GM19023 (cell line): Measurements from ENCODE around the gene SIX4.
A peak's percentile ranks its signal among the peaks of the same experiment; 100 is the strongest.

Source experiments
- ATAC-seq: cut with Tn5 transposase; IDR thresholded peaks from one replicate; pipeline ENCODE4 v1.9.1; 2021; ENCODE audit warnings: mild to moderate bottlenecking, moderate library complexity; ENCODE audit not compliant: unreplicated experiment

Gene SIX4

GRCh38 chr14:60722357-60723115, 1.6 kb downstream of the SIX4 start:
- ATAC-seq, result peak; percentile 38

- ATAC-seq, result no peak
Observed at GRCh38 chr14:60722107-60722356, 2.1 kb downstream of the SIX4 start.

GRCh38 chr14:60721326-60722106, 2.6 kb downstream of the SIX4 start:
- no peak for ATAC-seq

- no peak for ATAC-seq
Observed at GRCh38 chr14:60720962-60721325, 3.2 kb downstream of the SIX4 start.

- ATAC-seq, result no peak
Observed at GRCh38 chr14:60720391-60720790, 3.8 kb downstream of the SIX4 start.

GRCh38 chr14:60713513-60713912, 10.6 kb downstream of the SIX4 start:
- ATAC-seq, result no peak

GRCh38 chr14:60710494-60710893, 13.7 kb downstream of the SIX4 start:
- ATAC-seq, result no peak

GRCh38 chr14:60707858-60708257, 16.3 kb downstream of the SIX4 start:
- ATAC-seq, result no peak

- ATAC-seq, result no peak
Observed at GRCh38 chr14:60705100-60705499, 19.1 kb downstream of the SIX4 start.

GRCh38 chr14:60700598-60700997, 23.6 kb downstream of the SIX4 start:
- no peak for ATAC-seq

- no peak for ATAC-seq
Observed at GRCh38 chr14:60695327-60695726, 28.8 kb downstream of the SIX4 start.

GRCh38 chr14:60691383-60692113, 32.6 kb downstream of the SIX4 start:
- ATAC-seq, result no peak

- ATAC-seq, result no peak
Observed at GRCh38 chr14:60686865-60687264, 37.3 kb downstream of the SIX4 start.

GRCh38 chr14:60684203-60684602, 39.9 kb downstream of the SIX4 start:
- ATAC-seq, result no peak

- ATAC-seq, result no peak
Observed at GRCh38 chr14:60681271-60681670, 42.9 kb downstream of the SIX4 start.

GRCh38 chr14:60680511-60680910, 43.6 kb downstream of the SIX4 start:
- no peak for ATAC-seq

GRCh38 chr14:60679566-60680258, 44.4 kb downstream of the SIX4 start:
- ATAC-seq, result no peak

- no peak for ATAC-seq
Observed at GRCh38 chr14:60677701-60678100, 46.5 kb downstream of the SIX4 start.

- no peak for ATAC-seq
Observed at GRCh38 chr14:60670989-60671388, 53.2 kb downstream of the SIX4 start.

GRCh38 chr14:60668431-60669112, 55.6 kb downstream of the SIX4 start:
- no peak for ATAC-seq

GRCh38 chr14:60665177-60665550, 59.0 kb downstream of the SIX4 start:
- ATAC-seq, result no peak
